SK-N-MC (cell line): ENCODE data around the gene ZCCHC24.

ENCODE experiments used
- EZH2 ChIP-seq: fragments of 200-600 bp; sonication (generic); IDR thresholded peaks from one replicate; pipeline ENCODE4 v1.6.1; 2017; ENCODE audit warnings: antibody characterized with exemption
- FOXP2 ChIP-seq: optimal IDR thresholded peaks from 2 replicates; pipeline ENCODE3; 2011; ENCODE audit warnings: mild to moderate bottlenecking, moderate library complexity; ENCODE audit not compliant: insufficient read depth; ENCODE audit errors: extremely low read length, control extremely low read depth
- POLR2AphosphoS5 ChIP-seq: IDR thresholded peaks from 2 replicates; pipeline ENCODE4 v1.6.1; 2012; ENCODE audit warnings: mild to moderate bottlenecking, low read depth, low read length, borderline replicate concordance

GRCh38 chr10:79484476-79484875, 39.1 kb upstream of the ZCCHC24 start:
- no peak for TF ChIP-seq EZH2
- TF ChIP-seq POLR2AphosphoS5, result no peak
- TF ChIP-seq FOXP2, result no peak
